Left ventricle myocardium superior (tissue), 1 donor: Measurements from ENCODE around the gene ENAH. TPM values are rescaled to one million over a fixed set of nuclear protein-coding genes. Genes with fewer than 3 reads are reported as not detected.
"Not testable (repeated sequence)": the region's sequence is repeated elsewhere in the genome, so short reads cannot be mapped to it uniquely, and the experiment has no call there.

Source experiments
- ATAC-seq: fragments of 200-7000 bp; cut with Tn5 transposase; one replicate; pipeline ENCODE4 v1.9.1; 2020; ENCODE audit warnings: mild to moderate bottlenecking, moderate library complexity
- DNase-seq: peaks from one replicate; pipeline ENCODE4 v3.0.0-alpha.2; 2020
- intact Hi-C: fragments of 100-400 bp; cut with micrococcal nuclease; formaldehyde crosslinking; loops from one replicate; pipeline ENCODE4 v1.11.0; 2022
- long read RNA-seq: library from polyadenylated mRNA; unstranded; transcript quantifications from one replicate; pipeline ENCODE4 v2.0.0, GENCODE V29; 2021
- total RNA-seq: library from RNA; stranded (reverse); fragmentation: NEBNext Ultra II Directional; extraction: Animal tissue kit (Norgen Biotek cat#: 25700); gene quantifications from one replicate; pipeline ENCODE4 v1.2.1, GENCODE V29; 2021
- donor health status: DM: no; HTN: yes; CAD: no; lungs with severe emphysema.

ENAH gene
- total RNA-seq: 90.1 TPM
- long read RNA-seq, full-length matches to known transcripts: 7 of 32 reads
- long read RNA-seq, partial matches to known transcripts: 16 of 32 reads
- long read RNA-seq, other reads (novel, unspliced or antisense): 9 of 32 reads

- DNase-seq (peak; percentile 92), ATAC-seq (peak; percentile 89)
- intact Hi-C loops: loop anchor here (10.0 kb wide), 2 partner anchors 58 to 102 kb away; no protein-coding TSS in a partner anchor
These were observed at the start of gene ENAH for GRCh38 chr1:225652729-225653462. Gene ENAH, minus strand, starts transcription at chr1:225653123. Its CDS starts 433 bp downstream, at chr1:225652690.

- ATAC-seq (no peak), DNase-seq (no peak)
- intact Hi-C loops: no loop called here
These were observed 48.1 kb upstream of the ENAH start for GRCh38 chr1:225700889-225701465.

- no peak for ATAC-seq
- DNase-seq: no peak
- intact Hi-C loops: no loop called here
These were observed 47.4 kb upstream of the ENAH start for GRCh38 chr1:225700164-225700821.

GRCh38 chr1:225699336-225699735 lies 46.4 kb upstream of the ENAH start:
- intact Hi-C loops: loop anchor here (10.0 kb wide), 1 partner anchor 65 kb away; no protein-coding TSS in a partner anchor
- DNase-seq (no peak), ATAC-seq (no peak)

GRCh38 chr1:225698194-225698593 lies 45.3 kb upstream of the ENAH start:
- intact Hi-C loops: loop anchor here (10.0 kb wide), 1 partner anchor 67 kb away; no protein-coding TSS in a partner anchor
- not testable (repeated sequence) for DNase-seq, ATAC-seq

GRCh38 chr1:225697428-225697827 lies 44.5 kb upstream of the ENAH start:
- DNase-seq: peak; percentile 65
- ATAC-seq: peak; percentile 34
- intact Hi-C loops: loop anchor here (10.0 kb wide), 1 partner anchor 67 kb away; no protein-coding TSS in a partner anchor

- no peak for ATAC-seq
- no peak for DNase-seq
- intact Hi-C loops: loop anchor here (10.0 kb wide), 1 partner anchor 69 kb away; no protein-coding TSS in a partner anchor
These were observed 42.8 kb upstream of the ENAH start for GRCh38 chr1:225695578-225696337.

- ATAC-seq: peak; percentile 97
- peak; percentile 59 for DNase-seq
- intact Hi-C loops: loop anchor here (10.0 kb wide), 1 partner anchor 71 kb away; no protein-coding TSS in a partner anchor
These were observed 41.3 kb upstream of the ENAH start for GRCh38 chr1:225694151-225694603.

GRCh38 chr1:225693697-225694096 lies 40.8 kb upstream of the ENAH start:
- intact Hi-C loops: loop anchor here (10.0 kb wide), 1 partner anchor 71 kb away; no protein-coding TSS in a partner anchor
- not testable (repeated sequence) for DNase-seq, ATAC-seq

- intact Hi-C loops: loop anchor here (10.0 kb wide), 1 partner anchor 72 kb away; no protein-coding TSS in a partner anchor
- ATAC-seq (no peak), DNase-seq (no peak)
These were observed 40.3 kb upstream of the ENAH start for GRCh38 chr1:225693085-225693696.

GRCh38 chr1:225692517-225692879 lies 39.6 kb upstream of the ENAH start:
- ATAC-seq (no peak), DNase-seq (no peak)
- intact Hi-C loops: loop anchor here (10.0 kb wide), 1 partner anchor 72 kb away; no protein-coding TSS in a partner anchor

GRCh38 chr1:225691861-225692516 lies 39.1 kb upstream of the ENAH start:
- ATAC-seq (no peak), DNase-seq (no peak)
- intact Hi-C loops: loop anchor here (10.0 kb wide), 1 partner anchor 73 kb away; no protein-coding TSS in a partner anchor

GRCh38 chr1:225691377-225691776 lies 38.5 kb upstream of the ENAH start:
- no peak for DNase-seq
- peak; percentile 26 for ATAC-seq
- intact Hi-C loops: loop anchor here (10.0 kb wide), 1 partner anchor 73 kb away; no protein-coding TSS in a partner anchor

- intact Hi-C loops: loop anchor here (10.0 kb wide), 1 partner anchor 75 kb away; no protein-coding TSS in a partner anchor
These were observed 37.0 kb upstream of the ENAH start for GRCh38 chr1:225689882-225690459.

GRCh38 chr1:225688345-225688744 lies 35.4 kb upstream of the ENAH start:
- ATAC-seq (no peak), DNase-seq (no peak)
- intact Hi-C loops: no loop called here

More at GRCh38 chr1:225689882-225690459, 37.0 kb upstream of the ENAH start:
- DNase-seq: no peak
- ATAC-seq: no peak

- no peak for DNase-seq
- ATAC-seq: no peak
- intact Hi-C loops: no loop called here
These were observed 32.7 kb upstream of the ENAH start for GRCh38 chr1:225685476-225686176.

GRCh38 chr1:225684741-225685140 lies 31.8 kb upstream of the ENAH start:
- DNase-seq (no peak), ATAC-seq (no peak)
- intact Hi-C loops: no loop called here
